NCI-H1436 treated with DMSO at 0.1 percent for 48 hours (cell line): ENCODE results near the gene CYB5RL.
A peak's percentile ranks its signal among the peaks of the same experiment; 100 is the strongest.
"Not testable (repeated sequence)": the region's sequence is repeated elsewhere in the genome, so short reads cannot be mapped to it uniquely, and the experiment has no call there.

Source experiments
- DNase-seq: peaks from one replicate; lab custom pipeline; 2025; lab: John Stamatoyannopoulos, UW

CYB5RL gene

GRCh38 chr1:54199765-54200518 is at the start of gene CYB5RL, which contains the start of gene MRPL37:
Gene CYB5RL (minus strand): TSS chr1:54200030. CDS start chr1:54195616, 4,414 bp downstream.
Gene MRPL37 (plus strand): TSS chr1:54200167. CDS start chr1:54200244, 77 bp downstream.
- peak; percentile 90 for DNase-seq

DNA sequence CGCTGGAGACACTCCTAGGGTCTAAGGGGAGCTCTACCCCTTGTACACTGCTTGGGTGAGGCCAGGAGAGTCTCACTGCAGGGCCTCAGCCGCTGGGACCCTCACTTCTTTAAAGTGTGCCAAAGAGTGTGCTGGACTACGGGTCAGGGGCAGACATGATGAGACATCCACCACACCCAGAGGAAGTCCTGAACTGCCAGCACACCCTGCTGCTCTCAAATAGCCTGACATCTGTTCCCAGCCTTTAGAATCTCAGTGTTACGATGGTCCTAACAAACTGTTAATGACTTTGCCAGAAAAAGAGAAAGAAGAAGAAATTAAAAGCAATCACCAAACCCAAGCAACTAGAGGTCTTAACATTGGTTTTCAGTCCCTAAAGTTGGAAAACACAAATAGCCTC is 49.1 kb upstream of the CYB5RL start:
- no peak for DNase-seq

GRCh38 chr1:54247863-54248515 is 48.2 kb upstream of the CYB5RL start:
- DNase-seq: no peak

DNA sequence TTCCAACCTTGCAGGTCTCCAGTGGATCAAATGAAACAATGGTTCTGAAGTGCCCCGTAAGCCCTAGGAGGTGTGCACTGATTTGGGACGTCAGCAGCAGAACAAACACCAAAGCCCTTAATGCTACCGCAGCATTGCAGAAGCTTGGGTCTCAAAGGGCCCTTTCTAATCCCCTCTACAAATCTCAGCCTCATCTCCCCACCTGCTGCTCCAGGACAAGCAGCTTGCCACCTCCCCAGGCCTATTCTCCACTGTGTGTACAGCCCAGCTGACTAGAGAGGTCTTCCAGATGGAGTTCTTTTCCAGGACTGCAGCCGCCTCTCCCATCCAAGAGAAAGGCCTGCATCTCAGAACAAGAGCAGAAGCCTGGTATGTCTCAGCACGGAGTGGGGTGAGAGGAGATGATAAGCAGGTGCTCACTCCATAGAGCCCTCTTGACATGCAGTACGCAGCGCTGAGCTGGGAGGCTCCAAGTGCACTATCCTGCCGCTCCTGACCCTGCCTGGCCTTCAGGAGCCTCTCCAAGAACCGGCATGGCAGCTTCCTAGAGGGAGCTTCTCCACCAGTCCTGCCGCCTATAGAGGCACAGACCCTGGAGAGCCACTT is 46.4 kb upstream of the CYB5RL start:
- DNase-seq: no peak

DNA sequence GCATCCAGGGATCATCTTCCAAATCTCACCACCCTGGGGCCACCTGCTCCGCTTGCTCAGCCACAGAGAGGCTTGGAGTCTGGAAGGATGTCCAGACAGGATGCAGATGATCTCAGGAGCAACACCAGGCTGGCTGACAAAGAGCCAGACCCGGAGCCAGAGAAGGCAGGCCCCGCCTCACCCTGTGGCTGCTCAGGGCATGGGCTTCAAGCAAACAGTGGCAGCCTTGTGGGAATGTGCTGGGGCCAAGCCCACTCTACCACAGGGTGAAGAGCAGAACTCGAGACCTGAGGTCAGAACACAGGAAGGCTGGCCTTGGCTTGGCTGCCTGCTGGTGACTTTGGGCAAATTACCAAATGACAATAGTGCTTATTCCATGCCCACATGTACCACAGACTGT is 45.7 kb upstream of the CYB5RL start:
- DNase-seq: no peak

DNA sequence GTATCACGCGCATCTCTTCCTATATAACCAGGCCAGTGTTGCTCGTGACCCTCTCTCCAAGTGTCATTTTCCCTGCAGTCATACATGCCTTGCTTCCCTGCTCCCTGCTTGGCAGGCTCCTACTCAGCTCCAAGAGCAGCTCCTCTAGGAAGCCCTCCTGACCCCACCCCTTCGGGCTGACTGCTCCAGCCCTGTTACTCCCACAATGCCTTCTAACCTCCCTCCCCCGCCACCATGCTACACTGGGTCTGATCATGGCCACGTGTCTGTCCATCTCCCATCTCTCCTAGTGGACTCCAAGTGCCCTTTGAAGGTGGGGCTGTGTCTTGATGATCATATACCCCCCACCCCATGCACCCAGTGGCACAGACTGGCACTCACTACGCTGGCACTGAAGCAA is 44.8 kb upstream of the CYB5RL start:
- DNase-seq: no peak

DNA sequence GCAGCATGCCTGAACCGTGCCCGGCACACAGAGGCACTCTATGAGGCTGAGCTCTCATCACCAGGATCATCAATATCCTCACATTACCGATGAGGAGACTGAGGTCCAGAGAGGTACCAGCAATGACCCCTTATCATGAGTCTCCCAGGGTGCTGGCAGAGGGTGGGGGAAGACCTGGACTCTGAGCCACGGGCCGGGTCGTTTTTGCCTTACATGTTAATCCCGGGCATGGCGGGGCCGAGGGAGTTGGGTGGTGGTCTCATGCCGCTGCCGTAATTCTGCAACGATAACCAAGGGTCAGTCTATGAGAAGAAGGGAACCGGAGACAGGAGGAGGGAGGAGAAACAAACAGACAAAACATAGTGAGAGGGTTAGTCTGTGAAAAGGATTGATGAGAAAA is 43.2 kb upstream of the CYB5RL start:
- DNase-seq: no peak

- DNase-seq: no peak
Observed at GRCh38 chr1:54241364-54241763, 41.5 kb upstream of the CYB5RL start.

GRCh38 chr1:54240741-54241335 is 41.0 kb upstream of the CYB5RL start:
- no peak for DNase-seq

DNA sequence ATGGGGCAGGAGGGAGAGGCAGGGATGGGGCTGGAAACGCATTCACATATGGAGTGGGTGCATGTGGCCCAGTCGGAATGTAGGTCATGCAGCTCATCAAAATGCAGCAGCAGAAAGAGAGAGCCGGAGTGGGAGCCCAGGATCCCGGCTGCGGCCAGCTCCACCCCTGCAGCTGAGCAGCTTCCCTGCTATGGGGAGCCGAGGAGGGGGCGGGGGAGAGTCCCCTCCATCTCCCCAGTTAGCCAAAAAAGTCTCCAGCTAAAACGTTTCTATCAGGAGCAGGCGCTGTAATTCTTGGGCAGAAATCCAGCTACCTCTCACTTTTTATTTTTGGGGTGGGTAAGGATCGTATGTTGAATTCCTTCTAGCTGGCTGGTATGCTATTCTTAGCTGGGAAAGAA is 39.8 kb upstream of the CYB5RL start:
- no peak for DNase-seq

- no peak for DNase-seq
Observed at GRCh38 chr1:54239035-54239383, 39.2 kb upstream of the CYB5RL start.

DNA sequence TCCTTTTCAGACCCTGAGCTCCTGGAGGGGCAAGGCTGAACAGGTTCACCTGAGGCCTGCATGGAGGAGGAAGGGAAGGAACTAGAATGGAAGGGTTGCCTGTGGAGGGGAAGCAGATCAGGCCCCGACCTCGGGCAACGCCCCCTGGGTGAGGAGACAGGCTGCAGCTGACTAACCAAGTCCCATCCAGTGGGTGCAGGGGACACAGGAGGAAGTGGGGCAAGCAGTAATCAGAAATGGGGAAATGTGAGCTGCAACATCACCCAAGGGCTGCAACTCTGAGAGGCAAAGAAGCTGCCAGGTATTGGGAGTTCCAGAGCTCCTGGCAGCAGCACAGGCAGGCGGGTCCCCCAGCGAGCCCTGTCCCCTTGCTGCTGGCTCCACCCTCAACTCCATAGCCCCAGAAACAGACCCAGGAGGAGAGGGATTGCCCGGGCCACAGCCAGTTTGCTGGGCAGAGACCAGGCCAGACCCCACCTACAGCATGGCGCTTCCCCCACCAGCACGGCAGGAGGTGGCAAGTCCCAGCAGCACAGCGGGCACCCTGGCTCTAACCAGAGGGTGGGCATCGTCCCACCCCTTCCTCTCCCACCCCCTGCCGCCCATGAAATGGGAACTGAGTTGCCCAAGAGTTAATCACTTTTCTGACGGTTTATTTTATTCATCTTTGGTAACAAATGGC is 38.7 kb upstream of the CYB5RL start:
- DNase-seq: no peak

- no peak for DNase-seq
Observed at GRCh38 chr1:54237586-54237985, 37.8 kb upstream of the CYB5RL start.

- no peak for DNase-seq
Observed at GRCh38 chr1:54234284-54234683, 34.5 kb upstream of the CYB5RL start.

- not testable (repeated sequence) for DNase-seq
Observed at GRCh38 chr1:54233196-54233595, 33.4 kb upstream of the CYB5RL start.

GRCh38 chr1:54230507-54231339 is 30.9 kb upstream of the CYB5RL start:
- no peak for DNase-seq

GRCh38 chr1:54229281-54229891 is 29.6 kb upstream of the CYB5RL start:
- DNase-seq: no peak

DNA sequence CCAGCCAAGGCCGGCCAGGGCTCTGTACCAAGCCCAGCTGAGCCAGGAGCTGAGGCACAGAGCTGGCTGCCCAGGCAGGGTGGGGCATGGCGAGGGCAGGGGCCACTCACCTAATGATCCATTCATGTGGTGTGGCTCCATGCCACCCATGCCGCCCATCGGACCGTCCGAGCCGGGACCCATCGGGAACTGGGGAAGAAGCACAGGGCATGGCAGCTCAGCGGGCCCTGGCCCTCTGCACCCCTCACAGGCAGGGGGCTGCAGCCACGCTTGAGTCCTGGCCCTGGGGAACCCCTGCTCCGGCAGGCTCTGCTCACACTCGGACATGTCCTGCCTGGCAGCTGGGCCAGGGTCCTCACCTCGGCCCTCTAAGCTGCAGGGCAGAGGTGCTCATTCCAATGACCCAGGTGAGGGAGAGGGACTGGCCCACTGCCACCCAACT is 28.8 kb upstream of the CYB5RL start:
- no peak for DNase-seq

DNA sequence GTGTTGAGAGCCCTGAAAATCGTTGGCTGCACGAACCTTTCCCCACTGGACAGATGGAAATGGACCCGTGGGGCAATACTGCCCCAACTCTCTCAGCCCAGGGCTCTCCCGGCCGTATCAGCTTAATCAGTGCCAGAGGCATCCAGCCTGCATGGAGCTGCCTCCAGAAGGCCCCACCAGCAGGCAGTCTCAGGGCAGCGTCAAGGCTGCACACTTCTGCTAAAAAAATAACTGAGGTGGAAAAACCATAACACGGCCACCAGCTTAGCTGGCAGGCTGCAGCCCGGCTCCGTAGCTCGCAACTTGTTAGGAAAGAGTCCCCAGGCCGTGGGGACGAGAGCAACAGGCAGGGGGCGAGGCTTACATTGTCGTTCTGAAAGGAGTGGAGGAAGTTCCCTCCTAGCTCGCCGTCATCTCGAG is 28.1 kb upstream of the CYB5RL start:
- no peak for DNase-seq

GRCh38 chr1:54227091-54227602 is 27.3 kb upstream of the CYB5RL start:
- DNase-seq: no peak
